GM19452 (cell line): ENCODE data around the gene TNS2.

Source experiments
- ATAC-seq: cut with Tn5 transposase; IDR thresholded peaks from one replicate; pipeline ENCODE4 v1.9.1; 2021; ENCODE audit not compliant: unreplicated experiment

Gene TNS2

GRCh38 chr12:53057816-53058500 lies 8.1 kb downstream of the TNS2 start:
- no peak for ATAC-seq

GRCh38 chr12:53058674-53059433 lies 9.0 kb downstream of the TNS2 start:
- no peak for ATAC-seq

GRCh38 chr12:53059434-53060063 lies 9.7 kb downstream of the TNS2 start:
- ATAC-seq: no peak

- no peak for ATAC-seq
Observed at GRCh38 chr12:53060064-53060720, 10.3 kb downstream of the TNS2 start.

GRCh38 chr12:53060721-53061276 lies 10.9 kb downstream of the TNS2 start:
- ATAC-seq: no peak

GRCh38 chr12:53061404-53062010 lies 11.6 kb downstream of the TNS2 start:
- no peak for ATAC-seq

GRCh38 chr12:53062011-53062961 lies 12.4 kb downstream of the TNS2 start:
- no peak for ATAC-seq

- ATAC-seq: no peak
Observed at GRCh38 chr12:53062977-53063707, 13.3 kb downstream of the TNS2 start.

GRCh38 chr12:53063708-53064612 lies 14.1 kb downstream of the TNS2 start:
- no peak for ATAC-seq

GRCh38 chr12:53064613-53065436 lies 15.0 kb downstream of the TNS2 start:
- no peak for ATAC-seq

- ATAC-seq: no peak
Observed at GRCh38 chr12:53065470-53065869, 15.6 kb downstream of the TNS2 start.

GRCh38 chr12:53065975-53066931 lies 16.4 kb downstream of the TNS2 start:
- no peak for ATAC-seq

- no peak for ATAC-seq
Observed at GRCh38 chr12:53067074-53067992, 17.5 kb downstream of the TNS2 start.

- ATAC-seq: no peak
Observed at GRCh38 chr12:53067993-53068770, 18.3 kb downstream of the TNS2 start.
